Stimulated activated CD4-positive, alpha-beta T cell treated with anti-CD3 and anti-CD28 coated beads, Interleukin-2, amount 100 ng/mL, for 48 hours (primary cell): ENCODE data around the gene FRMD3.

Experiments
- DNase-seq, 2 donors: peaks; one replicate each; pipeline ENCODE4 v3.0.0-alpha.2; 2020

FRMD3 gene

GRCh38 chr9:83327323-83327722 lies 210.9 kb downstream of the FRMD3 start:
- DNase-seq, result no peak

GRCh38 chr9:83323148-83323547 lies 215.1 kb downstream of the FRMD3 start:
- DNase-seq, result no peak

GRCh38 chr9:83322438-83322837 lies 215.8 kb downstream of the FRMD3 start:
- DNase-seq, result no peak

DNA sequence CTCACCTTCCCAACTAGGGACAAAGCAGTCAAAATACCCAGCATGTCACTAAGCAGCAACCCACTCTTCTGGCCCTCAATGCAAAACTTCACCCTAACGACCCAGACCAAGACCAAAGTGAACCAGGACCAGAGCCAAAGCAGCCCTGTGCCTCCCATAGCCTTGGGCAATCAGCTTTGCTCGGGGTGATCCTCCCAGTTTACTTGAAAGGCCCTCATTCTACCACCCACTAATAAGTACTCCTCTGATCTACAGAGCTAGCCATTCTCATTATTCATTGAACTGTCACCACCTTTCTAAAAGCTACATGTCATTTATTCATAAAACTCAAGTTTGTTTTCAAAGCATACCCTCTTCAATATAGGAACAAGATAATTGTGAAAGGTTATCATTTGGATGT lies 221.0 kb downstream of the FRMD3 start:
- no peak for DNase-seq

- no peak for DNase-seq
Observed at GRCh38 chr9:83315649-83316048, 222.6 kb downstream of the FRMD3 start.

DNA sequence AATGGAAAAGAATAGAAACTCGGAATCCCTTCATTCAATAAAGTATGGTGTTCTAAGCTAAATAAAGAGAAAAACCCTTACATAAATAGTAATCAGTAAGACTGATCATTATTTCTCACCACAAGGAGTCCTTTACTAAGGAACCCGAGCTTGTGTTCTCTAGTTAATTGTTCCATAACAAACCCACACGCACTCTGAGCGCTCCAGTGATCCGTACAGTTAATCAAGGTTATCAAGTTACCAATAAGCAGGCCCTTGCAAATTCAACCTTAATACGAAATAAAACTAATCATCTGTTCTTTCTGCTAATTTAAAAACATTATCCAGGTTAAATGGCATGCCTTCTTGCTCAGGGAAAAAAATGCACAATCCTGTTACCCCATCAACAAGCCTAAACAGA lies 224.4 kb downstream of the FRMD3 start:
- DNase-seq, result no peak

GRCh38 chr9:83312537-83312936 lies 225.7 kb downstream of the FRMD3 start:
- DNase-seq, result no peak

GRCh38 chr9:83307066-83307724 lies 231.0 kb downstream of the FRMD3 start:
- no peak for DNase-seq

GRCh38 chr9:83304686-83305085 lies 233.5 kb downstream of the FRMD3 start:
- no peak for DNase-seq

- no peak for DNase-seq
Observed at GRCh38 chr9:83299571-83299970, 238.6 kb downstream of the FRMD3 start.

GRCh38 chr9:83299094-83299493 lies 239.1 kb downstream of the FRMD3 start:
- no peak for DNase-seq

DNA sequence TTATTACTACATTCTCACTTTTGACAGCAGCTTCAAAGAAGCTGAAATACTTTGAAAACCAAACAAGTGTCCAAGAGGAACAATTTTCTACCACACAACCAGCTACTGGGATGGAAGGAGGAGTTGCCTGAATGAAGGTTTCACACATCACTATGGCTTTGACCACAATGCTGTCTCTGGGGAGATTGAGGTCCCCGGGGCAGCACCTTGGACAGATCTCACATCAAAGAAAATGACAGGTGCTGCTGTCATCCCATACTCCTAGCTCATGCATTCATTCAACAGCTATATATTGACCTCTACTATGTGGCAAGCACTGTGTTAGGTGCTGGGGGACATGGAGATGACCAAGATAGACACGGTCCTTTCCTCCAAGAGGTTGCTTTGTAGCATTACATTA lies 242.1 kb downstream of the FRMD3 start:
- no peak for DNase-seq

GRCh38 chr9:83294816-83295215 lies 243.4 kb downstream of the FRMD3 start:
- no peak for DNase-seq

DNA sequence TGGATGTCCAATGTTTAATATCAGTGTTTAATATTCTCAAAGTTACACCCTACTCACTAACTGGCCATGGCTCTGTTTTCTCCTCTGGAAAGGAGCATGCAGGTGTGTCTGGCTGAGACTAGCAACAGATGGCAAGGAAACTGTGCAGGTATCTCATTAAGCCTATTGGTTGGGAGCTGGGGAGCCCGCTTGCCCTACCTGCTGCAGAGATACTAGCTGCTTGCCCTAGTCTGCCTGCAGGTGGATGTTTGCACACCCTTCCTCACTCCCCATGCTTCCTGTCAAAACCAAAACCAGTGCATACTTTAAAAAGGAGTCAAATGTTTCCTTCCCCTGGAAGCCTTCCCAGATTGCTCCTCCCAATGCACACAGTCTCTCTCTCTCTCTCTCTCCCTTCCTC lies 247.0 kb downstream of the FRMD3 start:
- no peak for DNase-seq

DNA sequence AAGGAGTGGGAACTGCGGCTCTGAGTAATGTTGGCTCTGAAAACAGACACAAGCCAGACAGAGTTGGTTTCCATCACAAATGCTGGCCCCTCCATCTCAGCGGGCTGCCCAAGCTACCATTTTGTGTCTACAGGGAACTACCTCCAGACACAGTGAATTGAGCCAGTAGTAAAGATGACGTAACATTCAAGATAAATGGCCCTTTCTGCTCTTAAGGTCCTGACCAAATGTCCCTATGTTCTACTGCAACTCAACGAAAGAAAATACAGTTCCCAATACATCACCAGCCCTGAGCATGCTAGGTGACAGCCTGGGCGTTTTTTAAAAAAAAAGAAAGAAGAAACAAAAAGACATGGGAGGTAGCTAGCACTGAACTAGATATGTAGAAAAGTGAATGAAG lies 247.5 kb downstream of the FRMD3 start:
- no peak for DNase-seq

DNA sequence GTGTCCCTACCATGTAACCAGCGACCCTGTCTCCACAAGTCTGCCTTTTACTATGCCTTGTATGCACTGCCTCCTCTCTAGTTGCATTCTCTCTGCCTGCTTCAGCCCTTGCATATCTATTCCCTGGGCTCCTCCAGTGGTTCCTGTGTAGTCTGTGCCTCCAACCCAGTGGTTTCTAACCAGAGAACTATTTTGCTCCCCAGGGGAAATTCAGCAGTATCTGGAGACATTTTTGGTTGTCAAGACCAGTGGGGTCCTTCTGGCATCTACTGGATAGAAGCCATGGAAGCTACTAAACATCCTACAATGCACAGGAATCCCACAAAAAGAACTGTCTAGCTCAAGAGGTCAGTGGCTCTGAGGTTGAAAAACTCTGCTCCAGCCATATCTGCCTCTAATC lies 251.2 kb downstream of the FRMD3 start:
- no peak for DNase-seq

DNA sequence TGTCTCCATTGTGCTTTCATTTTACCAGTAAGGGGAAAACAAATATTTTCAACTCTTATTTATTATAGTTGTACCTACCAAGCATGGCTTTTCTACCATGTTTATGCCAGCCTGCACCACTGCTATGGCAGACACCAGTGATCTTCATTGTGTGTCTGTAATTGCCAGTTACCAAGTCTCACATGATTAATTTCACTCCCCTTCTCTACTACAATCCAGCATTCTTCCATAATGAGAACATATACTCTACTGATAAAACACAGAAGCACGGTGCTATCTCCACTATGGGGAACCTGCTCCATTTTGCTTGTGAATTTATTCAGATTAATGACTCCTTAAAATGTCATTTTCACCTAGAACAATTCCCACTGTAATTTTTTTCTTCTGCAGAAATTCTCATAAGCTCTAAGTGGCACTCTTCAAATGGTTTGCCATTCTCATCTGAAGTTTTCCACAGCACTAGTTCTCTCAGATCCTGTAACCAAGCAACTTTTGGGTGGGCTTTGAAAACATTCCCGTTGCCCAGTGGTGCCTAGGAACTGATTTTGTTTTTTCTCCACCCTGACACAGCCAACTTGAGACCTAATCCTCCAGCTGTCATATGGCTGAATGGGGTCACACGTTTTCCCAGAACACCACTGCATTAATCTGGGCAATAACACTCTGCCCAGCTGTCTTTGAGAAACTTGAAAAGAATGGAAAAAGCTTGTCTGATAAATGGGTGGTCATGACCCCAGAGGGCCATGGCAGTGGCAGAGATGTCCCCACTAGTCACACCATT lies 252.6 kb downstream of the FRMD3 start:
- no peak for DNase-seq

DNA sequence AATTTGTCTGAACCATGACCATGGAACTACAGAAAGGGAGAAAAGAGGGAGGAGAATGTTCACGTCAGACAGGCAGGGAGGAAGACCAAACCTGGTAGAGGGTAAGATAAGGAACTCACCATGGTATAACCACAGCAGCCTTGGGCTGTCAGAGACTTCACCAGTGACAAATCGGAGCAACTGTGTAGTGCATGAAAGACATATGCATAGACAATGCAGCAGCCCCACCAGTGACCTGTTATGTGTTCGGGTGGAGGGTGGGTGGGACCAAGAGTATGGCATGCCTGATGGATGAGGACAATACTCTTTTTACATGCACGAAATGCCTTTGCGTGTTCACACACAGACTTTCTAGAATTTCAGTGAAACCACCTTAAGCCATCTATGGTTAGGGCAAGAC lies 253.5 kb downstream of the FRMD3 start:
- no peak for DNase-seq

DNA sequence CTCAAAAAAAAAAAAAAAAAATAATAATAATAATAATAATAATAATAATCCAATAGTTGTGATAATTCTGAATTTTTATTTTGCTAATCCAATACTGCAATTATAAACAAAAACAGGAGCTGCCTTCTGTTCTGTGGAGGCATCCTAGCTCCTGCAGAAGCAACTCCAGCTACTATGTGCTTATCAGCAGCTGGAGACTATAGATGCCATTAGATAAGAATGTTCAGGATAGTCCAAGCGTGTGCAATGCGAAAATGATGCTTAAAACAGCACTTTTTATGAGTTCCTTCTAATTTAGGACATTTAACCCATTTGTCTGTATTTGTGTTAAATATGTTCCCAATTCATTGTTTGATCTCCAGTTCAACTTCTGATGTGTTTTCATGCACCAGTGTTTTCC lies 254.7 kb downstream of the FRMD3 start:
- DNase-seq, result no peak

GRCh38 chr9:83281306-83282255 lies 256.6 kb downstream of the FRMD3 start:
- no peak for DNase-seq

- no peak for DNase-seq
Observed at GRCh38 chr9:83280790-83281189, 257.4 kb downstream of the FRMD3 start.

GRCh38 chr9:83280268-83280667 lies 257.9 kb downstream of the FRMD3 start:
- no peak for DNase-seq

- DNase-seq, result no peak
Observed at GRCh38 chr9:83274787-83275186, 263.4 kb downstream of the FRMD3 start.

- no peak for DNase-seq
Observed at GRCh38 chr9:83271665-83272071, 266.5 kb downstream of the FRMD3 start.
